Astrocyte (in vitro differentiated cells and primary cell): ENCODE measurements around the gene GNG12.

ENCODE experiments used
- CTCF ChIP-seq: IDR thresholded peaks from 2 replicates; pipeline ENCODE4 v1.5.1; 2011; ENCODE audit warnings: low read depth, mild to moderate bottlenecking, inconsistent platforms, low read length, moderate library complexity; ENCODE audit not compliant: insufficient read depth
- EZH2 ChIP-seq: IDR thresholded peaks from 2 replicates; pipeline ENCODE4 v1.6.1; 2012; ENCODE audit warnings: mild to moderate bottlenecking, low read length, inconsistent platforms; ENCODE audit not compliant: insufficient read depth

DNA sequence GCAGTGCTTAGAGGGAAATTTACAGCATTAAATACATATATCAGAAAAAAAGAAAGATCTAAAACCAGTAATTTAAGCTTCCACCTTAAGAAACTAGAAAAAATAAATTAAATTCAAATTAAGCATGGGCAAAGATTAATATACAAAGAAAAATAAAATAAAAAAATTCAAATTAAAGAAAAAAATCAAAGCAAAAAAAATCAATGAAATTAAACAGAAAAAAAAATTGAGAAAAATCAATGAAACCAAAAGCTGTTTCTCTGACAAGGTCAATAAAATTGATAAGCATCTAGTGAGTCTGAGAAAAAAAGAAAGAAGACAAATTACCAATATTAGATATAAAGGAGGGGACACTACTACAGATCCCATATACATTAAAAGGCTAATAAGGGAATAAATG lies 26.0 kb downstream of the GNG12 start:
- no peak for TF ChIP-seq EZH2
- no peak for TF ChIP-seq CTCF
